ENCODE measurements around the gene CTSE.
"Not testable (repeated sequence)": the region's sequence is repeated elsewhere in the genome, so short reads cannot be mapped to it uniquely, and the experiment has no call there.

CTSE gene

GRCh38 chr1:206013026-206013795 lies 10.5 kb downstream of the CTSE start:
- DNase-seq: no peak

- DNase-seq: peak; percentile 21
These were observed 11.4 kb downstream of the CTSE start for GRCh38 chr1:206012086-206012859.

- no peak for DNase-seq
These were observed 12.6 kb downstream of the CTSE start for GRCh38 chr1:206011057-206011456.

- DNase-seq: no peak
These were observed 13.6 kb downstream of the CTSE start for GRCh38 chr1:206010060-206010459.

- no peak for DNase-seq
These were observed 16.7 kb downstream of the CTSE start for GRCh38 chr1:206006946-206007345.

GRCh38 chr1:206005778-206006180 lies 17.9 kb downstream of the CTSE start:
- no peak for DNase-seq

GRCh38 chr1:206005234-206005633 lies 18.5 kb downstream of the CTSE start:
- DNase-seq: no peak

GRCh38 chr1:206004826-206005225 lies 18.9 kb downstream of the CTSE start:
- DNase-seq: no peak

- no peak for DNase-seq
These were observed 19.6 kb downstream of the CTSE start for GRCh38 chr1:206003854-206004800.

- no peak for DNase-seq
These were observed 20.6 kb downstream of the CTSE start, which contains the start of gene RAB7B for GRCh38 chr1:206002871-206003801. RAB7B (minus strand) TSS chr1:206003395; CDS start chr1:205994135, 9,260 bp downstream.

- DNase-seq: no peak
These were observed 21.5 kb downstream of the CTSE start for GRCh38 chr1:206002160-206002559.

- no peak for DNase-seq
These were observed 22.2 kb downstream of the CTSE start for GRCh38 chr1:206001476-206001888.

- no peak for DNase-seq
These were observed 22.9 kb downstream of the CTSE start for GRCh38 chr1:206000641-206001339.

- DNase-seq: no peak
These were observed 25.0 kb downstream of the CTSE start for GRCh38 chr1:205998457-205999241.

- DNase-seq: not testable (repeated sequence)
These were observed 27.1 kb downstream of the CTSE start for GRCh38 chr1:205996641-205997040.

GRCh38 chr1:205994346-205994745 lies 29.3 kb downstream of the CTSE start:
- no peak for DNase-seq

- no peak for DNase-seq
These were observed 30.6 kb downstream of the CTSE start for GRCh38 chr1:205993068-205993467.

GRCh38 chr1:205992218-205992882 lies 31.3 kb downstream of the CTSE start:
- no peak for DNase-seq

- no peak for DNase-seq
These were observed 32.5 kb downstream of the CTSE start for GRCh38 chr1:205991237-205991636.

- DNase-seq: no peak
These were observed 33.5 kb downstream of the CTSE start for GRCh38 chr1:205990226-205990625.
